ENCODE data around the gene GNB1. TPM values are rescaled to one million over a fixed set of nuclear protein-coding genes. Genes with fewer than 3 reads are reported as not detected.

Gene GNB1
- total and polyA plus RNA-seq, 2 donors (not counting 1 experiment from before 2014, with no cell fraction given): 91.3 to 485 TPM

GRCh38 chr1:1808206-1808605 is 82.7 kb downstream of the GNB1 start:
- H3K4me1 ChIP-seq (ENCODE audit: control insufficient read depth, extremely low read depth, insufficient read depth, low read length): no peaks in the 10 kb centered on the region
- H4K20me1 ChIP-seq (ENCODE audit: control insufficient read depth, extremely low read depth, insufficient read depth, low read length): no peaks in the 10 kb centered on the region
- no peaks in the 10 kb centered on the region for H3K27me3 ChIP-seq (ENCODE audit: control insufficient read depth, insufficient read depth, low read length)
- no peak overlapping the region for H2AFZ ChIP-seq (ENCODE audit: low read length)
- no peak for DNase-seq (ENCODE audit: low read depth in 2 of 2)
- H3K9ac ChIP-seq (ENCODE audit: insufficient read depth, low read length): no peak overlapping the region
- TF ChIP-seq EZH2 (IDR thresholded peaks at IDR 0.05; ENCODE audit: low read length, missing control alignments): no peak
- TF ChIP-seq CTCF (conservative IDR thresholded peaks at IDR 0.05 in 1 of 2, IDR thresholded peaks at IDR 0.05 in 1 of 2; ENCODE audit: low read depth in 1 of 2, low read length in 2 of 2): no peak
- no peak overlapping the region for H3K4me2 ChIP-seq (ENCODE audit: extremely low read depth, insufficient read depth, low read length)
- no peaks in the 10 kb centered on the region for H3K9me3 ChIP-seq (ENCODE audit: control insufficient read depth, insufficient read depth, low read depth, low read length)
- no peak overlapping the region for H3K27ac ChIP-seq (ENCODE audit: insufficient read depth, low read length)
- H3K79me2 ChIP-seq (ENCODE audit: control insufficient read depth, insufficient read depth, low read length): peaks cover 34% of the 10 kb centered on the region
- no peak overlapping the region for H3K4me3 ChIP-seq (replicated peaks in 1 of 4; ENCODE audit: control extremely low read depth in 1 of 4, insufficient read depth in 1 of 4, low read depth in 3 of 4, low read length in 4 of 4)
- H3K36me3 ChIP-seq (ENCODE audit: control insufficient read depth, insufficient read depth, low read length): peaks cover 10% of the 10 kb centered on the region

- H3K4me1 ChIP-seq (ENCODE audit: control insufficient read depth, extremely low read depth, insufficient read depth, low read length): no peaks in the 10 kb centered on the region
- H3K27ac ChIP-seq (ENCODE audit: insufficient read depth, low read length): peak overlapping the region; percentile 44
- H3K27me3 ChIP-seq (ENCODE audit: control insufficient read depth, insufficient read depth, low read length): no peaks in the 10 kb centered on the region
- no peak for TF ChIP-seq CTCF (conservative IDR thresholded peaks at IDR 0.05 in 1 of 2, IDR thresholded peaks at IDR 0.05 in 1 of 2; ENCODE audit: low read depth in 1 of 2, low read length in 2 of 2)
- TF ChIP-seq EZH2 (IDR thresholded peaks at IDR 0.05; ENCODE audit: low read length, missing control alignments): no peak
- H3K9ac ChIP-seq (ENCODE audit: insufficient read depth, low read length): no peak overlapping the region
- DNase-seq (ENCODE audit: low read depth in 2 of 2): peak in 1 of 2 donors; percentile 45
- H4K20me1 ChIP-seq (ENCODE audit: control insufficient read depth, extremely low read depth, insufficient read depth, low read length): no peaks in the 10 kb centered on the region
- no peak overlapping the region for H2AFZ ChIP-seq (ENCODE audit: low read length)
- peaks cover 32% of the 10 kb centered on the region for H3K79me2 ChIP-seq (ENCODE audit: control insufficient read depth, insufficient read depth, low read length)
- no peak overlapping the region for H3K4me3 ChIP-seq (replicated peaks in 1 of 4; ENCODE audit: control extremely low read depth in 1 of 4, insufficient read depth in 1 of 4, low read depth in 3 of 4, low read length in 4 of 4)
- peaks cover 10% of the 10 kb centered on the region for H3K36me3 ChIP-seq (ENCODE audit: control insufficient read depth, insufficient read depth, low read length)
- no peak overlapping the region for H3K4me2 ChIP-seq (ENCODE audit: extremely low read depth, insufficient read depth, low read length)
- no peaks in the 10 kb centered on the region for H3K9me3 ChIP-seq (ENCODE audit: control insufficient read depth, insufficient read depth, low read depth, low read length)
Observed at GRCh38 chr1:1806890-1807289, 84.0 kb downstream of the GNB1 start.

- Histone ChIP-seq H3K9me3 (ENCODE audit: control insufficient read depth, insufficient read depth, low read depth, low read length) (no peaks in the 10 kb centered on the region), H3K4me3 (replicated peaks in 1 of 4; ENCODE audit: control extremely low read depth in 1 of 4, insufficient read depth in 1 of 4, low read depth in 3 of 4, low read length in 4 of 4) (no peak overlapping the region), H3K36me3 (ENCODE audit: control insufficient read depth, insufficient read depth, low read length) (peaks cover 10% of the 10 kb centered on the region), H3K9ac (ENCODE audit: insufficient read depth, low read length) (no peak overlapping the region), H3K4me2 (ENCODE audit: extremely low read depth, insufficient read depth, low read length) (no peak overlapping the region), H3K27me3 (ENCODE audit: control insufficient read depth, insufficient read depth, low read length) (no peaks in the 10 kb centered on the region), H3K27ac (ENCODE audit: insufficient read depth, low read length) (no peak overlapping the region), H3K4me1 (ENCODE audit: control insufficient read depth, extremely low read depth, insufficient read depth, low read length) (no peaks in the 10 kb centered on the region), H2AFZ (ENCODE audit: low read length) (no peak overlapping the region), H3K79me2 (ENCODE audit: control insufficient read depth, insufficient read depth, low read length) (peaks cover 51% of the 10 kb centered on the region), H4K20me1 (ENCODE audit: control insufficient read depth, extremely low read depth, insufficient read depth, low read length) (no peaks in the 10 kb centered on the region)
- TF ChIP-seq CTCF (conservative IDR thresholded peaks at IDR 0.05 in 1 of 2, IDR thresholded peaks at IDR 0.05 in 1 of 2; ENCODE audit: low read depth in 1 of 2, low read length in 2 of 2) (no peak), EZH2 (IDR thresholded peaks at IDR 0.05; ENCODE audit: low read length, missing control alignments) (no peak)
- DNase-seq (ENCODE audit: low read depth in 2 of 2): no peak
Observed at GRCh38 chr1:1804301-1804700, 86.6 kb downstream of the GNB1 start.
